OCI-LY7 (cell line): Measurements from ENCODE around the gene FGFBP2.

Experiments used
- CTCF ChIP-seq: fragments of 200-600 bp; sonication (generic); conservative IDR thresholded peaks from 2 replicates; pipeline ENCODE4 v1.5.1; 2014; ENCODE audit warnings: mild to moderate bottlenecking, antibody characterized with exemption, low read length, moderate library complexity, mixed read lengths
- EZH2phosphoT487 ChIP-seq: fragments of 200-600 bp; sonication (generic); IDR thresholded peaks from 2 replicates; pipeline ENCODE4 v1.6.1; 2018; ENCODE audit warnings: low read depth, borderline replicate concordance, mild to moderate bottlenecking, mixed run types, antibody characterized with exemption, low read length, moderate library complexity, mixed read lengths

- TF ChIP-seq CTCF (no peak), EZH2phosphoT487 (no peak)
Measured at GRCh38 chr4:16005676-16006075, 42.7 kb upstream of the FGFBP2 start.
